CD4-positive, alpha-beta T cell treated with Interleukin-2 at 100 ng/mL for 4 hours (primary cell): ENCODE results near the gene C16orf96.

ENCODE experiments used
- DNase-seq: peaks from one replicate; pipeline ENCODE4 v3.0.0-alpha.2; 2020; ENCODE audit warnings: low spot score

C16orf96 gene

DNA sequence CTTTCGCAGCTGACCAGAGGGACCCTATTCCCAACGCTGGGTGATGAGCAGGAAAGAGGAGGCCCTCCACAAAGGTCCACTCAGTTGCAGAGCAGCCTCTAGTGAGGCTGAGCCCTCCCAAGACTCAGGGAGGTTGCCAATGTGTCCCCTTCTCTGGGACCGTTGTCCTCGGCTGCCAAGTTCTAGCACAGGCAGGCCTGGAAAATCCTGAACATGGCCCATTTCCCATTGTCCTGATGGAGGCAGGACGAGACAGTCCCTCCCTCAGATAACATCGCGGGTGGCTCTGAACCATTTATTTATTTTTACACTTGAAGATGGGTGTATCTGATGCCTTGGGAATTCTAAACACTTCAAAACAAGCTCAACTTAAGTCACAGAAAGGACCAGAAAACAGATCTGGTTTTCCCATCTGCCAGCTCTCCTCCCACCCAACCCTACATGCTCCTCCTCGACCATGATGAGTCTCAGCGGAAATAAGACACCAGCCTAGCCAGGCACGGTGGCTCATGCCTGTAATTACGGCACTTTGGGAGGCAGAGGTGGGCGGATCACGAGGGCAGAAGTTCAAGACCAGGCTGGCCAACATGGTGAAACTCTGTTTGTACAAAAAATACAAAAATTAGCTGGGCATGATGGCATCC is 30.4 kb upstream of the C16orf96 start:
- DNase-seq: no peak

GRCh38 chr16:4529085-4530060 is 26.8 kb upstream of the C16orf96 start:
- peak; percentile 16 for DNase-seq

DNA sequence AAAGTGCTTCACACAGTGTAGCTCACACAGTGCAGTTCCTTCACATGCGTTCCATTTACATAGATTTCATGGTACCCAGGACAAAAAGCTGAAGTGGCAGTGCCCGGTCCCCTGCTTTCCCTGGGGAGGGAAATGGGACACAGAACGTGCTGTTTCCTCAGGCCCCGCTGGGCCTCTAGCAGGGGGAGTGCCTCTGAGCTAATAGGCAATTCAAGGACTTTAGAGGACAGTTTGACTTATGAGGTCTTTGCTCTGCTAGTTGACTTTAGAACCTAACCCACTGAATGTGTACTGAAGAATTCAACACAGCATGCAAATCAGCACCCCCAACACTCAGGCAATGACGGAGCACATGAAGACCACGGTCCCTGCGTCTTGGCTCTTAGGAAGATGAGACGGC is 24.3 kb upstream of the C16orf96 start:
- no peak for DNase-seq

DNA sequence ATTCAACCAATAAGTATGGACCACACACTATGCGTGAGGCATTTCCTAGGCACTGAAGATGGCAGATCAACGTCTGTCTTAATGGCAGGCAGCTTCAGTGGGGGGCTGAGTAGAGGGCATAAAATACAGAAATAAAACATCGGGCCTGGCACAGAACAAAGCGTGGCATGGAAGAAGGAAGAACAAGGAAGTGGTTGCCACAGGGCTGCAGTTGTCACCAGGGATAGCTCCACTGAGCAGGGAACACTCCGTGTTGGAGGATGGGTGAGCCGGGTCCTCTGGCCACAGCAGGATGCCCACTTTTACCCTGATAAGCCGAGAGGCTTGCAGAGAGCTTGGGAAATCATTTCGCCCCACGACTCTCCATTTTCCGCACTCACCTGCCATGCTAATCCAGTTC is 23.9 kb upstream of the C16orf96 start:
- DNase-seq: no peak

- DNase-seq: no peak
These were observed 22.6 kb upstream of the C16orf96 start for GRCh38 chr16:4533490-4533889.

DNA sequence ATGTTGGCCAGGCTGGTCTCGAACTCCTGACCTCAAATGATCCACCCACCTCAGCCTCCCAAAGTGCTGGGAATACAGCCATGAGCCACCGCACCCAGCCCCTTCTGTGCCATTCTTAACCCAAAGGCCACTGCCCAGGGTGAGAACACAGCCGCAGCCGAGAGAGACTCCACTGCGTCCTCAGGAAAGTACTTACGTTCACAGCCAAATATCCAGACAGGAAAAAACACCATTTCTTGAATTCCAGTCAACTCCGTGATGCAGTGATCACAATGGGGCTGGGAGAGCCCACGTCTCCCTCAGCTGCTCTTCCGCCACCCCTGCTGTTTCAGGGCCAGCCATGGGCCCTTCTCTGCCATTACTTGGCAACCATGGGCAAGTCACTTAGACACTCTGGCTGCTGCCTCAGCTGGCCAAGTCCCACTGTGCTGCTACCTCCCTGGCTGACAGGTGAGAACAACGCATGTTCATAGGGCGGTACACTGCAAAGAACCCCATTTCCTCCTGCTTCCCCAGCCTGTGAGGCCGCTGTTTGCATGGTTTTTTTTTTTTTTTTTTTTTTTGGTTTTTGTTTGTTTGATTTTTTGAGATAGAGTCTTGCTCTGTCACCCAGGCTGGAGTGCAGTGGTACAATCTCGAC is 21.9 kb upstream of the C16orf96 start:
- DNase-seq: peak; percentile 24

GRCh38 chr16:4535627-4536108 is 20.5 kb upstream of the C16orf96 start:
- no peak for DNase-seq

DNA sequence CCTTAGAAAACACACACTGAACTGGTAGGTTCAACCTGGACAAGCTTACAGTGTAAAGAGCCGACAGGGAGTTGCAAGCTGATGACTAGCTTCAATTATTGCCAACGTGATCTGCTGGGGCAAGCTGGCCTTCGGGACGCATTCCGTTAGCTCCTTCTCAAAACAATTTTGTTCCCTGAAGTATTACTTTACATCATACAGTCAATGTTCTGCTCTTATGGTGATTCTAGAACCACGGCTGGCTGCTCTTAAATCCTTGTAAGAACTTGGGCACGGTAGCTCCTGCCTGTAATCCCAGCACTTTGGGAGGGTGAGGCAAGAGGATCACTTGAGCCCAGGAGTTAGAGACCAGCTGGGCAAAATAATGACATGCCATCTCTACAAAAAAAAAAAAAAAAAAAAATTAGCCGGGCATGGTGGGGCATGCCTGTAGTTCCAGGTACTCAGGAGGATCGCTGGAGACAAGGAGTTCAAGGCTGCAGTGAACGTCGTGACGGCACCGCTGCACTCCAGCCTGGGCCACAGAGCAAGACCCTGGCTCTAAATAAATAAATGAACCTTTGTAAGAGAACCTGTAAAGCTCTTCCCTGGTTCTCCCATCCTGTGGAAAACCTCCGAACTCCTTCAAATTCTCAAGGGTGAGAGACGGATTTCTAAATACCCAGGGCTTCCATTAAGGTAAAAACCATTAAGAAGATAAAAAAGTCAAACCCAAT is 19.6 kb upstream of the C16orf96 start:
- no peak for DNase-seq

DNA sequence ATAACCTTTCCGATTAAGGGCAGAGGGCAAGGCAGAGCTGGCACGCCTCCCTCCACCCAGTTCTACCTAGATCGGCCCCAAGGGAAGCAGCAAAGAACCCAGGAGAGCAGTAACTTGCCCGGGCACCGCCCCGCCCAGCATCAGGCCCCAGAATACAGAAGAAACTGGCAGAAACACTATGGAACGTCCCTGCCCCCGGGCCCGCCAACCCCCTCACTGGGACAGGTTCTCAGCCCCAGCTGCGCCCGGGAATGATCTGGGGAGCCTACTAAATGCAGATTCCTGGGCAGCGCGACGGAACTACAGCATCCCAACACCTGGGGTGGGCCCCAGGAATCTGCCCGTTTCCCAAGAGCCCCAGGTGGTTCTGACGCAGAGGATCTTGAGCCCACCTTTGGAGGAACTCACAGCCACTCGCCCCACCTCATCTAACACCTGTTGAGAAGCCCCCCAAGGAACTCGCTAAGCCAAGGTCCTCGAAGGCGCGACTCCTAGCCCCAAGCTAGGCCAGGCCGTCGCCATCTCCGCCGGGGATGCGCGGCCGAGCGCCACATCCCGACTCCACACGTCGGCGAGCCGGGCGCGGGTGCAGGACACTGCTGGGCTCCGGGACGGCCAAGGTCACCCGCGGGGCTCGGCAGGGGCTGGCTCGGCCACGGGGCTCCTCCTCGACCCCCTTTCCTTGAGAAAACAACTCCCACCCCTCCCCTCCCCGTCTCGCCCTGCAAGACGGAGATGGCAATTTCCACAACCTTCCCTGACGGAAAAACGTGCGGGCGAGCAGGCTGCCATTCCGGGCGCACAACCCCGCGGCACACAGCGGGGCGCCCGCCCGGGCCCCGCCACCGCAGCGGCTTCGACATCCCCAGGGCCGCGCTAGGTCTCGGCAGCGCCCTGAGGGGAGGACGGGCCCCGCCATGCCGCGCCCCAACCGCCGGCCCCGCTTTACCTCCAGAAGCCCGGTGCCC is 18.5 kb upstream of the C16orf96 start:
- peak; percentile 5 for DNase-seq

- DNase-seq: peak; percentile 95
These were observed 17.5 kb upstream of the C16orf96 start, which contains the start of gene CDIP1 for GRCh38 chr16:4538350-4539235. TSS of gene CDIP1 (minus strand) at chr16:4538773. CDS start at chr16:4514130, 24,643 bp downstream.

DNA sequence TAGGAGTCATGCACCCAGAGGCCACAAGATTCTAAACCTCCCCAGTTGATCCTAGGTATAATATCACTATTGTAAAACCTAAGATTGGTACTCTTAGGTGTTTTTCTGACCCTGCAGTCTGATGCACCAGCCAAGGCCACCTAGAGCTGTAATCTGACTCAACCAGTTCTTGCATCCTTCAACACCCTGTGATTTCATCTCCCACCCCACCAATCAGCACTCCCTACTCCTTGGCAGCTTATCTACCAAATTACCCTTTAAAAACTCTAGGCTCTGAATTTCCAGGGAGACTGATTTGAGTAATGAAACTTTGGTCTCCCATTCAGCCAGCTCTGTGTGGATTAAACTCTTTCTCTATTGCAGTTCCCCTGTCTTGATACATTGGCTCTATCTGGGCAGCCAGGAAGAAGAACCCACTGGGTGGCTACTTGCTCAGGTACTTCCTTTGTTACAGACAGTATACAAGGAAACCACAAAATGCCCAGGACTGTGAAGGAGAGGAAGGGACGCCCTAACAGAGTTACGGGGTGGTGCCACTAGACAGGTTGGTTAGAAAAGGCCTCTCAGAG is 16.3 kb upstream of the C16orf96 start:
- no peak for DNase-seq

DNA sequence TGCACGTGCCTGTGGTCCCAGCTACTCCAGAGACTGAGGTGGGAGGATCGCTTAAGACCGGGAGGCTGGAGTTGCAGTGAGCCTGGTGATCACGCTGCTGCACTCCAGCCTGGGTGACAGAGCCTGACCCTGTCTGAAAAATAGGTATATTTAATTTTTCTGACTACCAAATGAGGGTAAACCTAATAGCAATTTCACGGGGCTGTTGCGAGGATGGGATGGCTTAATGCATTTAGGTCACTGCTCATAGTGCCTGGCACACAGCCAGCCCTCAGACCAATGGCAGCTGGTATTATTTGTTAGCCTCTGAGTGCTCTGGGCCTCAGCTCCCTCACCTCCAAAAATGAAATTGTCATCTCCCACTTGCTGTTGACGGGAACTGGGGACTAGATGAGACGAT is 11.7 kb upstream of the C16orf96 start:
- no peak for DNase-seq

GRCh38 chr16:4548124-4548523 is 8.0 kb upstream of the C16orf96 start:
- DNase-seq: no peak

DNA sequence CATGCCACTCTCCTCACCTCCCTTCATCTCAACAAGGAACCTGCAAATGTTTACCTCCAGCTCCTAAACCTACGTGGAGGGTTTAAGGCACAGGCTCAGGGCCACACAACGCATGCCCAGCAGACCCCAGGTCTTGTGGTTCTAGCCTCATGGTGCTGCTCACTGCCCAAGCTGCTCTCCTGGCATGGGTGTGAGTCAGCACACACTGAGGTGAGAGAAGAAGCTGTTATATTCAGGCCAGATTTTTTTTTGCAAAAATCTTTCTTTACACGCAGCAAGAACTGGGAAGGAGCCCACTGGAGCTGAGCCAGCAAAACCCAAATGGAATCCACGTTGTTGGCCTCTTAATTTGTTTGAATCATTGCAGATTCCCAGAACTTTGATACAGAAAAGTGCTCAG is 5.5 kb upstream of the C16orf96 start:
- DNase-seq: no peak

GRCh38 chr16:4552541-4552940 is 3.6 kb upstream of the C16orf96 start:
- DNase-seq: no peak

DNA sequence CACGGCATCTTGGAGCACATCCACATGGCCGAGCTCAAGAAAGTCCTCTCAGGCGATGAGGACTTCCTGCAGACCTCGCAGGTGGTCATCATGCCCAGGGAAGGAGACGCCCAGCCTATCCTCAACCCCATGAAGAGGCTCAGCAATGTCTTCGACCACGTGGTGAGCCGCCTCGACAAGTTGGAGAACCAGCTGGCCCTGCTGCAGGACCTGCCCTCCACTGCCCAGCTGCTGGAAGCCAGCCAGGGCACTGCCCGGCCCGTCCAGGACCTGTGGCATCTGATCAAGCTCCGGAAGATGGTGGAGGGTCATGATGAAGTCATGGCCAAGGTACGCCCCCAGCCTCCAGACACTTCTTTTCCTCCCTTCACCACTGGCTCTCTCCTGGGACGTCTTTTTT is 440 bp downstream of the C16orf96 start:
- DNase-seq: no peak

DNA sequence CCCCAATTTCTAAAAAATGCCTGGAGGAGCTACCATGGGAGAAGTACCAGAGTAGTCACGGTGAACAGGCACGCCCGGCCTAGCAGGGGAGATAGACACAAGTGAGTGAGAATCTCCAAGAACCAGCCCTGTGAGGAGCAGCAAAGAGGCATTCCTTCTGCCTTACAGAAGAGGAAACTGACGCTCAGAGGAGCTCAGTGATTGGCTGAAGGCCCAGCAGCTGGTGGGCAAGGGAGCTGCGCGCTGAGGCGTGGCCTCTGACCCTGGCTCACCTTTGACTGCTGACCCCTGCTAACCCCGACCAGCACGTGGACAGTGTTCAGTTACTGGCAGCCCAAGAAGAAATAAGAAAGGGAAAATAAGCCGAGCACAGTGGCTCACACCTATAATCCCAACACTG is 1.8 kb downstream of the C16orf96 start:
- DNase-seq: no peak

DNA sequence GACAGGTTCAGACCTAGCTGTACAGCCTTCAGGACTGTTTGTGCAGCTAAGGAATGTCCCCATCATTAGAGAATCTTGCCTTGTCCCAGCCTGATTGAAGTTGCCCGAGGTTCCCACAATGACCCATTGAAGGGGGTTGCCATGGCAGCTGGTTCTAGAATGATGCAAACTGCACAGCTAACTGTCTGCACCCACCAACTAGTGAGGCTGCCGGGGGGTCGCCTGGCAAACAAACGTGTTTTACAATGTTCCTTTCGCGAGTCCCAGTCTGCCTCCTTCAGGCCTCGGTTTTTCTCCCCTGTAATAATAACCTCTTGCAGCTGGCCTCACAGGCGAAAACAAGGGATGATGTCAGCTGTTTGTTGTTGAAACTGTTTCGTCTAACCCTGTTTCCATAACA is 5.5 kb downstream of the C16orf96 start:
- DNase-seq: no peak

DNA sequence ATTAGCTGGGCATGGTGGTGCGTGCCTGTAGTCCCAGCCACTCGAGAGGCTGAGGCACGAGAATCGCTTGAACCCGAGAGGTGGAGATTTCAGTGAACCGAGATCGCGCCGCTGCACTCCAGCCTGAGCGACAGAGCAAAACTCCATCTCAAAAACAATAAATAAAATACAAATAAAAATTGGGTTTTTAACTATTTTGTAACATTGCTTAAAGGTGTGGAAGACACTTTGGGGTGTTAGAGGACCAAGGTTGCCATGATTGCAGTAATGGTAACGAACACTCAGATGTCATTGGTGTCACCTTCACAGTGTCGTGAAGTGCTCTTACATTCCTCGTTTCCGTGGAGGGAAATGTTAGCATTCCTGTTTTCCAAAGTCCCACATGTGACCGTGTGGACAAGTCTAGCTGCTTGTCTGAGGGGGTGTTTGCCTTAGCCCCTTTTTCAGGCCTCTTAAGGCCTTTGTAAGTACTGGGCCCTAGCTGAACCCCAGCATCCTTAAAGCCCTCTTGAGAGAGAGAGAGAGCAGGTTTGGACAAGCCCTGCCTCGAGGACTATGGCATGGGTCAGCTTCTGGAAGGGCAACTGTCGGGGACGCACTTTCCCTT is 8.6 kb downstream of the C16orf96 start:
- no peak for DNase-seq
